K562 (cell line): ENCODE data around the gene CD37. TPM values are rescaled to one million over a fixed set of nuclear protein-coding genes. Genes with fewer than 3 reads are reported as not detected.

Source experiments
- ATF1 ChIP-seq, 2 experiments: fragments of 450-650 bp in 1 of 2; IDR thresholded peaks; 2 replicates each; pipeline ENCODE4 v1.6.1; 2016; ENCODE audit warnings: missing compliant biosample characterization in 1 of 2, missing genetic modification characterization in 1 of 2
- BRCA1 ChIP-seq, 2 experiments: fragments of 450-650 bp in 1 of 2; sonication (generic) in 1 of 2; formaldehyde crosslinking in 1 of 2; IDR thresholded peaks; 2 replicates each; pipeline versions ENCODE4 v1.5.0 to v1.6.1; 2017 to 2020; ENCODE audit warnings: mild to moderate bottlenecking in 1 of 2, missing genetic modification reagents in 1 of 2
- FOSL1 ChIP-seq: fragments of 200-800 bp; sonication (Bioruptor generic); conservative IDR thresholded peaks from 2 replicates; pipeline ENCODE4 v1.6.1; 2016; ENCODE audit warnings: missing genetic modification characterization, missing compliant biosample characterization
- FOXA1 ChIP-seq: fragments of 450-650 bp; IDR thresholded peaks from 2 replicates; pipeline ENCODE4 v1.6.1; 2016; ENCODE audit warnings: mild to moderate bottlenecking, borderline replicate concordance
- ILF3 ChIP-seq: fragments of 450-650 bp; IDR thresholded peaks from 2 replicates; pipeline ENCODE4 v1.6.1; 2018; ENCODE audit warnings: antibody characterized with exemption, mild to moderate bottlenecking, moderate library complexity, borderline replicate concordance
- MED1 ChIP-seq: sonication (generic); formaldehyde crosslinking; IDR thresholded peaks from 2 replicates; pipeline ENCODE4 v1.8.1; 2023; ENCODE audit warnings: missing genetic modification reagents, borderline replicate concordance
- NONO ChIP-seq, 2 experiments: fragments of 200-400 bp in 1 of 2; fragments of 450-650 bp in 1 of 2; formaldehyde crosslinking in 1 of 2; IDR thresholded peaks; 2 replicates each; pipeline ENCODE4 v1.6.1; 2017; ENCODE audit warnings: low read depth in 2 of 2, mild to moderate bottlenecking in 2 of 2, moderate library complexity in 2 of 2, low read length in 1 of 2
- PCBP1 ChIP-seq: fragments of 200-400 bp; formaldehyde crosslinking; IDR thresholded peaks from 2 replicates; pipeline ENCODE4 v1.6.1; 2018; ENCODE audit warnings: mild to moderate bottlenecking, low read depth, low read length; ENCODE audit not compliant: poor library complexity, severe bottlenecking
- POLR2AphosphoS5 ChIP-seq: IDR thresholded peaks from 2 replicates; pipeline ENCODE4 v1.6.1; 2011; ENCODE audit warnings: mild to moderate bottlenecking, low read depth, low read length, moderate library complexity; ENCODE audit not compliant: control insufficient read depth, insufficient read depth
- POLR2B ChIP-seq: fragments of 450-650 bp; IDR thresholded peaks from 2 replicates; pipeline ENCODE4 v1.6.1; 2018; ENCODE audit warnings: low read depth; ENCODE audit not compliant: partially characterized antibody
- SLC30A9 ChIP-seq: fragments of 250-450 bp; sonication (Bioruptor Pico); IDR thresholded peaks from 2 replicates; pipeline ENCODE4 v1.8.0; 2022; ENCODE audit warnings: mild to moderate bottlenecking, moderate library complexity
- SRSF7 ChIP-seq: fragments of 200-400 bp; formaldehyde crosslinking; optimal IDR thresholded peaks from 2 replicates; pipeline ENCODE3; 2017; ENCODE audit warnings: mild to moderate bottlenecking, low read depth, low read length
- TGIF2 ChIP-seq: sonication (generic); formaldehyde crosslinking; IDR thresholded peaks from 2 replicates; pipeline ENCODE4 v1.8.1; 2022; ENCODE audit warnings: mild to moderate bottlenecking, missing genetic modification reagents, moderate library complexity
- ZBTB17 ChIP-seq: fragments of 450-650 bp; formaldehyde crosslinking; IDR thresholded peaks from 2 replicates; pipeline ENCODE4 v1.4.0; 2020; ENCODE audit warnings: mild to moderate bottlenecking
- ZC3H8 ChIP-seq: fragments of 450-650 bp; IDR thresholded peaks from 2 replicates; pipeline ENCODE4 v1.6.1; 2017
- ZNF134 ChIP-seq: fragments of 250-450 bp; sonication (Bioruptor Pico); conservative IDR thresholded peaks from 2 replicates; pipeline ENCODE4 v1.4.0; 2020
- polyA plus RNA-seq, 8 experiments: library from polyadenylated mRNA; depleted of rRNA in 4 of 8; stranded (reverse) in 5 of 8; unstranded in 3 of 8; fragments of >200 nt; fragmentation: Nextera tagmentation in 2 of 8; fragmentation: Illumina TruSeq in 1 of 8; extraction: Ambion mirVana in 2 of 8; extraction: Trizol in 1 of 8; gene quantifications; 2 replicates each; pipeline versions ENCODE4 v1.2.1 to v1.2.3, GENCODE V29; 2011 to 2014; ENCODE audit warnings: inconsistent platforms in 1 of 8, missing spikeins in 1 of 8
- total RNA-seq, 7 experiments: library from RNA; depleted of rRNA in 6 of 7; stranded (reverse); fragments of >200 nt in 6 of 7; fragmentation: Illumina TruSeq in 2 of 7; extraction: Trizol in 2 of 7; gene quantifications; 2 replicates each; pipeline versions ENCODE4 v1.2.1 to v1.2.3, GENCODE V29; 2011 to 2021; ENCODE audit warnings: low replicate concordance in 1 of 7
- TF ChIP-seq, protein P1 (sequence below), 2 experiments: fragments of 150-350 bp in 1 of 2; IDR thresholded peaks; 2 replicates each; pipeline ENCODE4 v1.6.1; 2012 to 2016; ENCODE audit warnings: low read depth in 2 of 2, low read length in 2 of 2, mild to moderate bottlenecking in 1 of 2, moderate library complexity in 1 of 2
- TF ChIP-seq, protein P2 (sequence below): conservative IDR thresholded peaks from 2 replicates; pipeline ENCODE4 v1.6.1; 2011; ENCODE audit warnings: low read depth, mild to moderate bottlenecking, low read length; ENCODE audit not compliant: control insufficient read depth
- TF ChIP-seq, protein P3 (sequence below): fragments of 450-650 bp; IDR thresholded peaks from 2 replicates; pipeline ENCODE4 v1.6.1; 2016
- TF ChIP-seq, protein P4 (sequence below): fragments of 250-450 bp; sonication (Bioruptor Pico); IDR thresholded peaks from 2 replicates; pipeline ENCODE4 v1.5.1; 2021; ENCODE audit warnings: mild to moderate bottlenecking

Gene CD37
- total and polyA plus RNA-seq, 9 of the 15 experiments (the other 6 are each of a cell fraction or from before 2014, with no cell fraction given), result 2.5 to 19.0 (median 7.4) TPM

DNA sequence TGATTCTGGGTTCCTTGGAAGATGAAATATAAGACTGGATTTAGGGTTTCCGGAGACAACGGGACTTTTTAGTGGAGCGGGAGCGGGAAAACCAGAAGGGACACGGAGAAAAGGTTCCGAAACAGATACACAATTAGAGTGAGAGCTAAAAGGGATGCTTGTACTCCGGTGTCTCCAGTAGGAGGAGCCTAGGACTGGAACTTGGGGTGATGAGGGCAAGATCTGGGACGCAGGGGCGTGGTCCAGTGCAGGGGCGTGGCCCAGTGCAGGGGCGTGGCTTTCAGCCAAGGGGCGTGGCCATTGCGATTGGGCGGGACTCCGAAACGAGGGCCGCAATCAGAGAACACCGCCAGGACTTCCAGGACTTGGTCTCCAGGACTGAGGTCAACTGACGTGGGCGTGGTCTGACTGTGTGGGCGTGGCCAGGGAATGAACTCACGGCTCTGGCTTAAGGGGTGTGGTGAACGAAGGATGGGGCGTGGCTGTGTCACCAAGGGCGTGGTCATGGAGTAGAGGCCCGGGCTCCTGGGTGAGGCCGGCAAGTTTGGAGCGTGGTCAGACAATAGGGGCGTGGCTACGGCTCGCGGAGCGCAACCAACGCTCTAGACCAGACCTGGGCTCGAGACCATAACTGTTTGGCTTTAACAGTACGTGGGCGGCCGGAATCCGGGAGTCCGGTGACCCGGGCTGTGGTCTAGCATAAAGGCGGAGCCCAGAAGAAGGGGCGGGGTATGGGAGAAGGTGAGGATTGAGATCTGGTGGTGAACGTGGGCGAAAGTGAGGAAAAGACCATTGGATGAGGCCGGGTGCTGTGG lies 28.3 kb downstream of the CD37 start, which contains the start of gene DKKL1 (continued):
- TF ChIP-seq PCBP1 (no peak), FOXA1 (no peak), TGIF2 (CRISPR knock-in tag) (no peak), FOSL1 (no peak), ZNF134 (CRISPR knock-in tag) (no peak), SRSF7 (no peak), ATF1 (CRISPR knock-in tag; IDR thresholded peaks at IDR 0.05) (no peak), ATF1 (tag; IDR thresholded peaks at IDR 0.05) (peak; percentile 82), POLR2B (no peak), MED1 (CRISPR knock-in tag) (no peak), POLR2AphosphoS5 (peak; percentile 40; the same call in 1 of the 2 replicates), SLC30A9 (CRISPR knock-in tag) (no peak), BRCA1 (IDR thresholded peaks at IDR 0.05) (no peak), BRCA1 (CRISPR knock-in tag; IDR thresholded peaks at IDR 0.05) (no peak), NONO (IDR thresholded peaks at IDR 0.05; ENCODE audit: low read depth in 2 of 2, low read length in 1 of 2) (no peak), ZC3H8 (no peak), ZBTB17 (no peak), ILF3 (no peak)
- TF ChIP-seq, protein P1, sequence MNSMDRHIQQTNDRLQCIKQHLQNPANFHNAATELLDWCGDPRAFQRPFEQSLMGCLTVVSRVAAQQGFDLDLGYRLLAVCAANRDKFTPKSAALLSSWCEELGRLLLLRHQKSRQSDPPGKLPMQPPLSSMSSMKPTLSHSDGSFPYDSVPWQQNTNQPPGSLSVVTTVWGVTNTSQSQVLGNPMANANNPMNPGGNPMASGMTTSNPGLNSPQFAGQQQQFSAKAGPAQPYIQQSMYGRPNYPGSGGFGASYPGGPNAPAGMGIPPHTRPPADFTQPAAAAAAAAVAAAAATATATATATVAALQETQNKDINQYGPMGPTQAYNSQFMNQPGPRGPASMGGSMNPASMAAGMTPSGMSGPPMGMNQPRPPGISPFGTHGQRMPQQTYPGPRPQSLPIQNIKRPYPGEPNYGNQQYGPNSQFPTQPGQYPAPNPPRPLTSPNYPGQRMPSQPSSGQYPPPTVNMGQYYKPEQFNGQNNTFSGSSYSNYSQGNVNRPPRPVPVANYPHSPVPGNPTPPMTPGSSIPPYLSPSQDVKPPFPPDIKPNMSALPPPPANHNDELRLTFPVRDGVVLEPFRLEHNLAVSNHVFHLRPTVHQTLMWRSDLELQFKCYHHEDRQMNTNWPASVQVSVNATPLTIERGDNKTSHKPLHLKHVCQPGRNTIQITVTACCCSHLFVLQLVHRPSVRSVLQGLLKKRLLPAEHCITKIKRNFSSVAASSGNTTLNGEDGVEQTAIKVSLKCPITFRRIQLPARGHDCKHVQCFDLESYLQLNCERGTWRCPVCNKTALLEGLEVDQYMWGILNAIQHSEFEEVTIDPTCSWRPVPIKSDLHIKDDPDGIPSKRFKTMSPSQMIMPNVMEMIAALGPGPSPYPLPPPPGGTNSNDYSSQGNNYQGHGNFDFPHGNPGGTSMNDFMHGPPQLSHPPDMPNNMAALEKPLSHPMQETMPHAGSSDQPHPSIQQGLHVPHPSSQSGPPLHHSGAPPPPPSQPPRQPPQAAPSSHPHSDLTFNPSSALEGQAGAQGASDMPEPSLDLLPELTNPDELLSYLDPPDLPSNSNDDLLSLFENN (IDR thresholded peaks at IDR 0.05; ENCODE audit: low read depth in 2 of 2, low read length in 2 of 2), result 0 out of 4 replicates have a peak, but pooled peaks of 1 of the 2 experiments have one; percentile 21
- TF ChIP-seq, protein P2, sequence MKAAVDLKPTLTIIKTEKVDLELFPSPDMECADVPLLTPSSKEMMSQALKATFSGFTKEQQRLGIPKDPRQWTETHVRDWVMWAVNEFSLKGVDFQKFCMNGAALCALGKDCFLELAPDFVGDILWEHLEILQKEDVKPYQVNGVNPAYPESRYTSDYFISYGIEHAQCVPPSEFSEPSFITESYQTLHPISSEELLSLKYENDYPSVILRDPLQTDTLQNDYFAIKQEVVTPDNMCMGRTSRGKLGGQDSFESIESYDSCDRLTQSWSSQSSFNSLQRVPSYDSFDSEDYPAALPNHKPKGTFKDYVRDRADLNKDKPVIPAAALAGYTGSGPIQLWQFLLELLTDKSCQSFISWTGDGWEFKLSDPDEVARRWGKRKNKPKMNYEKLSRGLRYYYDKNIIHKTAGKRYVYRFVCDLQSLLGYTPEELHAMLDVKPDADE, result no peak
- TF ChIP-seq, protein P3, sequence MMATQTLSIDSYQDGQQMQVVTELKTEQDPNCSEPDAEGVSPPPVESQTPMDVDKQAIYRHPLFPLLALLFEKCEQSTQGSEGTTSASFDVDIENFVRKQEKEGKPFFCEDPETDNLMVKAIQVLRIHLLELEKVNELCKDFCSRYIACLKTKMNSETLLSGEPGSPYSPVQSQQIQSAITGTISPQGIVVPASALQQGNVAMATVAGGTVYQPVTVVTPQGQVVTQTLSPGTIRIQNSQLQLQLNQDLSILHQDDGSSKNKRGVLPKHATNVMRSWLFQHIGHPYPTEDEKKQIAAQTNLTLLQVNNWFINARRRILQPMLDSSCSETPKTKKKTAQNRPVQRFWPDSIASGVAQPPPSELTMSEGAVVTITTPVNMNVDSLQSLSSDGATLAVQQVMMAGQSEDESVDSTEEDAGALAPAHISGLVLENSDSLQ, result peak; percentile 87
- TF ChIP-seq, protein P4, sequence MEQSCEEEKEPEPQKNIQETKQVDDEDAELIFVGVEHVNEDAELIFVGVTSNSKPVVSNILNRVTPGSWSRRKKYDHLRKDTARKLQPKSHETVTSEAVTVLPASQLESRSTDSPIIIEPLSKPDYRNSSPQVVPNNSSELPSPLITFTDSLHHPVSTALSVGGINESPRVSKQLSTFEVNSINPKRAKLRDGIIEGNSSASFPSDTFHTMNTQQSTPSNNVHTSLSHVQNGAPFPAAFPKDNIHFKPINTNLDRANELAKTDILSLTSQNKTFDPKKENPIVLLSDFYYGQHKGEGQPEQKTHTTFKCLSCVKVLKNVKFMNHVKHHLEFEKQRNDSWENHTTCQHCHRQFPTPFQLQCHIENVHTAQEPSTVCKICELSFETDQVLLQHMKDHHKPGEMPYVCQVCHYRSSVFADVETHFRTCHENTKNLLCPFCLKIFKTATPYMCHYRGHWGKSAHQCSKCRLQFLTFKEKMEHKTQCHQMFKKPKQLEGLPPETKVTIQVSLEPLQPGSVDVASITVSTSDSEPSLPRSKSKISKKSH (CRISPR knock-in tag), result no peak
